Measurements from ENCODE around the gene SLC5A10. TPM values are rescaled to one million over a fixed set of nuclear protein-coding genes. Genes with fewer than 3 reads are reported as not detected.

SLC5A10 gene
- total RNA-seq, 1 donor from 2014 or later = not detected

GRCh38 chr17:18970582-18971480 lies 18.9 kb downstream of the SLC5A10 start:
- H3K27ac ChIP-seq = no peak overlapping the region
- peaks cover 0 to 4% of the 10 kb centered on the region in 2 donors for H3K4me1 ChIP-seq
- H3K9me3 ChIP-seq = no peaks in the 10 kb centered on the region
- TF ChIP-seq, protein P1, sequence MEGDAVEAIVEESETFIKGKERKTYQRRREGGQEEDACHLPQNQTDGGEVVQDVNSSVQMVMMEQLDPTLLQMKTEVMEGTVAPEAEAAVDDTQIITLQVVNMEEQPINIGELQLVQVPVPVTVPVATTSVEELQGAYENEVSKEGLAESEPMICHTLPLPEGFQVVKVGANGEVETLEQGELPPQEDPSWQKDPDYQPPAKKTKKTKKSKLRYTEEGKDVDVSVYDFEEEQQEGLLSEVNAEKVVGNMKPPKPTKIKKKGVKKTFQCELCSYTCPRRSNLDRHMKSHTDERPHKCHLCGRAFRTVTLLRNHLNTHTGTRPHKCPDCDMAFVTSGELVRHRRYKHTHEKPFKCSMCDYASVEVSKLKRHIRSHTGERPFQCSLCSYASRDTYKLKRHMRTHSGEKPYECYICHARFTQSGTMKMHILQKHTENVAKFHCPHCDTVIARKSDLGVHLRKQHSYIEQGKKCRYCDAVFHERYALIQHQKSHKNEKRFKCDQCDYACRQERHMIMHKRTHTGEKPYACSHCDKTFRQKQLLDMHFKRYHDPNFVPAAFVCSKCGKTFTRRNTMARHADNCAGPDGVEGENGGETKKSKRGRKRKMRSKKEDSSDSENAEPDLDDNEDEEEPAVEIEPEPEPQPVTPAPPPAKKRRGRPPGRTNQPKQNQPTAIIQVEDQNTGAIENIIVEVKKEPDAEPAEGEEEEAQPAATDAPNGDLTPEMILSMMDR (IDR thresholded peaks at IDR 0.05) = no peak
- H3K4me3 ChIP-seq = no peak overlapping the region
- intact Hi-C loops (cut with DNase I) = no loop called here
- no peaks in the 10 kb centered on the region for H3K27me3 ChIP-seq
- H3K36me3 ChIP-seq = peaks cover 0 to 6% of the 10 kb centered on the region in 2 donors
- no peak for DNase-seq (ENCODE audit: low spot score in 2 of 2)

- no peaks in the 10 kb centered on the region for H3K9me3 ChIP-seq
- TF ChIP-seq, protein P1 (IDR thresholded peaks at IDR 0.05) = no peak
- no peak overlapping the region for H3K27ac ChIP-seq
- no peak for DNase-seq (ENCODE audit: low spot score in 2 of 2)
- no peaks in the 10 kb centered on the region for H3K27me3 ChIP-seq
- no peak overlapping the region for H3K4me3 ChIP-seq
- intact Hi-C loops (cut with DNase I) = no loop called here
- H3K4me1 ChIP-seq = peaks cover 0 to 4% of the 10 kb centered on the region in 2 donors
- peaks cover under 1 to 11% of the 10 kb centered on the region in 2 donors for H3K36me3 ChIP-seq
These were observed 19.8 kb downstream of the SLC5A10 start for GRCh38 chr17:18971801-18972200.

GRCh38 chr17:18974407-18975149 lies 22.6 kb downstream of the SLC5A10 start:
- Histone ChIP-seq H3K9me3 (no peaks in the 10 kb centered on the region), H3K27me3 (no peaks in the 10 kb centered on the region), H3K4me1 (no peaks in the 10 kb centered on the region), H3K36me3 (peaks cover 21 to 37% of the 10 kb centered on the region in 2 donors), H3K4me3 (no peak overlapping the region), H3K27ac (no peak overlapping the region)
- intact Hi-C loops (cut with DNase I) = no loop called here
- no peak for DNase-seq (ENCODE audit: low spot score in 2 of 2)
- TF ChIP-seq, protein P1 (IDR thresholded peaks at IDR 0.05) = no peak

- intact Hi-C loops (cut with DNase I) = no loop called here
- TF ChIP-seq, protein P1 (IDR thresholded peaks at IDR 0.05) = no peak
- DNase-seq (ENCODE audit: low spot score in 2 of 2) = no peak
- Histone ChIP-seq H3K4me1 (no peaks in the 10 kb centered on the region), H3K27me3 (no peaks in the 10 kb centered on the region), H3K9me3 (no peaks in the 10 kb centered on the region), H3K36me3 (peaks cover 21 to 37% of the 10 kb centered on the region in 2 donors), H3K27ac (no peak overlapping the region), H3K4me3 (no peak overlapping the region)
These were observed 23.6 kb downstream of the SLC5A10 start for GRCh38 chr17:18975597-18975996.

- intact Hi-C loops (cut with DNase I) = no loop called here
These were observed 24.2 kb downstream of the SLC5A10 start for GRCh38 chr17:18976201-18976600.

More at GRCh38 chr17:18976201-18976600, 24.2 kb downstream of the SLC5A10 start:
- DNase-seq (ENCODE audit: low spot score in 2 of 2) = no peak
- H3K4me1 ChIP-seq = no peaks in the 10 kb centered on the region
- no peak overlapping the region for H3K4me3 ChIP-seq
- no peak overlapping the region for H3K27ac ChIP-seq
- peaks cover 21 to 33% of the 10 kb centered on the region in 2 donors for H3K36me3 ChIP-seq
- H3K27me3 ChIP-seq = no peaks in the 10 kb centered on the region
- TF ChIP-seq, protein P1 (IDR thresholded peaks at IDR 0.05) = no peak
- H3K9me3 ChIP-seq = no peaks in the 10 kb centered on the region

Measured in ascending aorta (tissue), 2 donors.